PC-9 (cell line): ENCODE results near the gene ASB3. TPM values are rescaled to one million over a fixed set of nuclear protein-coding genes. Genes with fewer than 3 reads are reported as not detected.

Experiments used
- BruUV-seq: library from RNA; stranded (reverse); fragments of 400-500 nt; replicated peaks from 2 replicates; lab custom pipeline; 2021; lab: Mats Ljungman, UMichigan
- CTCF ChIA-PET: fragments of 300-600 bp; sonication (Branson Sonifier 250); formaldehyde crosslinking; loops from one replicate; lab custom pipeline; 2022; ENCODE audit warnings: antibody characterized with exemption; lab: Charles Lee
- POLR2A ChIA-PET: fragments of 300-600 bp; sonication (Branson Sonifier 250); formaldehyde crosslinking; loops from one replicate; lab custom pipeline; 2022; ENCODE audit warnings: antibody characterized with exemption; ENCODE audit not compliant: unreplicated experiment; lab: Charles Lee
- DNase-seq, 2 experiments: peaks; one replicate each; pipeline versions ENCODE4 v3.0.0 to v3.0.0-alpha.2; 2015 to 2022; ENCODE audit warnings: mixed read lengths in 1 of 2
- H2AFZ ChIP-seq: fragments of 200-600 bp; sonication (generic); 2 replicates; pipeline ENCODE4 v1.8.1; 2017; ENCODE audit warnings: antibody characterized with exemption
- H3F3A ChIP-seq: fragments of 200-600 bp; sonication (generic); 2 replicates; pipeline ENCODE4 v1.8.1; 2017; ENCODE audit warnings: antibody characterized with exemption, mild to moderate bottlenecking, low read depth; ENCODE audit not compliant: insufficient read depth
- H3K27ac ChIP-seq: fragments of 200-600 bp; sonication (generic); 2 replicates; pipeline ENCODE4 v1.6.1; 2016; ENCODE audit warnings: mixed run types
- H3K27me3 ChIP-seq: fragments of 200-600 bp; sonication (generic); 2 replicates; pipeline ENCODE4 v1.6.1; 2016; ENCODE audit warnings: low read depth, mixed run types; ENCODE audit not compliant: insufficient read depth
- H3K36me3 ChIP-seq: fragments of 200-600 bp; sonication (generic); 2 replicates; pipeline ENCODE4 v1.6.1; 2016; ENCODE audit warnings: low read depth, mixed run types
- H3K4me1 ChIP-seq: fragments of 200-600 bp; sonication (generic); replicated peaks from 2 replicates; pipeline ENCODE4 v1.6.1; 2016; ENCODE audit warnings: mixed run types; ENCODE audit not compliant: insufficient read depth
- H3K4me2 ChIP-seq: fragments of 200-600 bp; sonication (generic); 2 replicates; pipeline ENCODE4 v1.6.1; 2017; ENCODE audit warnings: mixed run types
- H3K4me3 ChIP-seq: fragments of 200-600 bp; sonication (generic); 2 replicates; pipeline ENCODE4 v1.6.1; 2016; ENCODE audit warnings: mixed run types
- H3K79me2 ChIP-seq: fragments of 200-600 bp; sonication (generic); 2 replicates; pipeline ENCODE4 v1.6.1; 2017; ENCODE audit warnings: low read depth, mixed run types
- H3K9me2 ChIP-seq: fragments of 200-600 bp; sonication (generic); 2 replicates; pipeline ENCODE4 v1.8.1; 2017; ENCODE audit warnings: mild to moderate bottlenecking; ENCODE audit not compliant: insufficient read depth
- H3K9me3 ChIP-seq: fragments of 200-600 bp; sonication (generic); 2 replicates; pipeline ENCODE4 v1.8.1; 2016; ENCODE audit warnings: low read depth; ENCODE audit not compliant: insufficient read depth
- H4K20me1 ChIP-seq: fragments of 200-600 bp; sonication (generic); 2 replicates; pipeline ENCODE4 v1.8.1; 2017; ENCODE audit not compliant: insufficient read depth
- CTCF ChIP-seq: fragments of 200-600 bp; sonication (generic); conservative IDR thresholded peaks from 2 replicates; pipeline ENCODE4 v1.6.1; 2017; ENCODE audit warnings: mixed run types, antibody characterized with exemption, mild to moderate bottlenecking, moderate library complexity
- EZH2 ChIP-seq: fragments of 200-600 bp; sonication (generic); IDR thresholded peaks from 2 replicates; pipeline ENCODE4 v1.8.0; 2017; ENCODE audit warnings: antibody characterized with exemption, low read depth
- intact Hi-C: fragments of 100-400 bp; cut with micrococcal nuclease; formaldehyde crosslinking; loops from one replicate; pipeline ENCODE4 v1.10.0; 2022; ENCODE audit not compliant: unreplicated experiment
- total RNA-seq: library from RNA; stranded (reverse); gene quantifications from 2 replicates; pipeline ENCODE4 v1.2.3, GENCODE V29; 2021

Gene ASB3
- total RNA-seq, 1 experiment from 2014 or later, result 27.7 TPM

GRCh38 chr2:53769318-53769945, 17.3 kb downstream of the ASB3 start:
- H3K27me3 ChIP-seq, result no peaks in the 10 kb centered on the region
- peak overlapping the region; percentile 64; the same call in 1 of the 2 replicates for H3K4me3 ChIP-seq
- H3K36me3 ChIP-seq, result 0 out of 2 replicates have a peak, but pooled peaks cover 9% of the 10 kb centered on the region
- TF ChIP-seq EZH2 (no peak), CTCF (no peak)
- no TSS peak for BruUV-seq
- peaks cover 14% of the 10 kb centered on the region for H3F3A ChIP-seq
- CTCF ChIA-PET, result no interaction called here
- H3K9me2 ChIP-seq, result no peaks in the 10 kb centered on the region
- POLR2A ChIA-PET, result interaction anchor here (0.7 kb wide), 1 partner anchor 1849 kb away, joined by 4 read pairs; no protein-coding TSS in a partner anchor
- no peak overlapping the region for H3K27ac ChIP-seq
- no peaks in the 10 kb centered on the region for H3K9me3 ChIP-seq
- peaks cover 25% of the 10 kb centered on the region for H3K4me1 ChIP-seq
- peaks cover 4% of the 10 kb centered on the region; the same call in 1 of the 2 replicates for H4K20me1 ChIP-seq
- peaks cover 41% of the 10 kb centered on the region for H3K79me2 ChIP-seq
- DNase-seq, result no peak
- intact Hi-C loops, result no loop called here
- peak overlapping the region; percentile 90 for H3K4me2 ChIP-seq
- H2AFZ ChIP-seq, result no peak overlapping the region

GRCh38 chr2:53768242-53768542, 18.6 kb downstream of the ASB3 start:
- H3K4me1 ChIP-seq, result peaks cover 25% of the 10 kb centered on the region
- H3K4me3 ChIP-seq, result peak overlapping the region; percentile 64
- no peak for TF ChIP-seq CTCF
- no peak for TF ChIP-seq EZH2
- BruUV-seq, result no TSS peak
- no peaks in the 10 kb centered on the region for H3K9me2 ChIP-seq
- peak overlapping the region; percentile 95 for H2AFZ ChIP-seq
- peaks cover 14% of the 10 kb centered on the region for H3F3A ChIP-seq
- no peaks in the 10 kb centered on the region for H3K27me3 ChIP-seq
- H4K20me1 ChIP-seq, result no peaks in the 10 kb centered on the region; the same call in 1 of the 2 replicates
- ChIA-PET POLR2A (interaction anchor here (0.6 kb wide), 1 partner anchor 479 kb away, joined by 3 read pairs; no protein-coding TSS in a partner anchor), CTCF (interaction anchor here (0.5 kb wide), 1 partner anchor 97 kb away, joined by 3 read pairs; no protein-coding TSS in a partner anchor)
- H3K36me3 ChIP-seq, result peaks cover 10% of the 10 kb centered on the region; the same call in 1 of the 2 replicates
- intact Hi-C loops, result no loop called here
- DNase-seq, result peak in 1 of 2 experiments; percentile 55
- H3K9me3 ChIP-seq, result no peaks in the 10 kb centered on the region
- peak overlapping the region; percentile 90 for H3K4me2 ChIP-seq
- H3K27ac ChIP-seq, result peak overlapping the region; percentile 52
- H3K79me2 ChIP-seq, result peaks cover 41% of the 10 kb centered on the region

GRCh38 chr2:53767405-53768241, 19.1 kb downstream of the ASB3 start, which contains the start of gene CHAC2:
CHAC2 (plus strand) TSS chr2:53767804; CDS start chr2:53767887, 83 bp downstream.
- ChIA-PET POLR2A (interaction anchor here (0.6 kb wide), 2 partner anchors 1658 to 1752 kb away, joined by 3 to 6 read pairs; partner anchors contain the start of gene CFAP36), CTCF (interaction anchor here (0.5 kb wide), 1 partner anchor 98 kb away, joined by 3 read pairs; no protein-coding TSS in a partner anchor)
- Histone ChIP-seq H3K4me2 (peak within 1 kb of the TSS; percentile 90), H3F3A (peaks cover 14% of the 10 kb centered on the region), H3K27me3 (no peaks in the 10 kb centered on the region), H4K20me1 (no peaks in the 10 kb centered on the region; the same call in 1 of the 2 replicates), H2AFZ (peak within 1 kb of the TSS; percentile 95), H3K36me3 (peaks cover 10% of the 10 kb centered on the region; the same call in 1 of the 2 replicates), H3K9me2 (no peaks in the 10 kb centered on the region), H3K79me2 (peaks cover 41% of the 10 kb centered on the region), H3K4me1 (peaks cover 25% of the 10 kb centered on the region), H3K27ac (peak within 1 kb of the TSS; percentile 52), H3K4me3 (peak within 1 kb of the TSS; percentile 64), H3K9me3 (no peaks in the 10 kb centered on the region)
- intact Hi-C loops, result no loop called here
- TF ChIP-seq EZH2 (no peak), CTCF (no peak; the same call in none of the 2 replicates)
- peak; percentile 84 to 85 for DNase-seq
- BruUV-seq, result TSS peak; percentile 79
